HFFc6 (cell line): Measurements from ENCODE around the gene TAF5L. TPM values are rescaled to one million over a fixed set of nuclear protein-coding genes. Genes with fewer than 3 reads are reported as not detected.

Experiments
- DNase-seq: peaks from one replicate; pipeline ENCODE4 v3.0.0-alpha.2; 2018
- H3K27ac Mint-ChIP-seq: 2 replicates; pipeline ENCODE4 v1.8.0; 2020; ENCODE audit warnings: mild to moderate bottlenecking, mixed read lengths
- H3K27me3 Mint-ChIP-seq: 2 replicates; pipeline ENCODE4 v1.8.0; 2021; ENCODE audit warnings: mild to moderate bottlenecking, moderate library complexity, mixed read lengths; ENCODE audit not compliant: insufficient read depth
- H3K36me3 Mint-ChIP-seq: 2 replicates; pipeline ENCODE4 v1.8.0; 2021; ENCODE audit warnings: low read depth, mixed read lengths
- H3K4me1 Mint-ChIP-seq: 2 replicates; pipeline ENCODE4 v1.8.0; 2020; ENCODE audit warnings: low read depth, mixed read lengths
- H3K4me3 Mint-ChIP-seq: 2 replicates; pipeline ENCODE4 v1.8.0; 2020; ENCODE audit warnings: mild to moderate bottlenecking, moderate library complexity, mixed read lengths
- H3K9me3 Mint-ChIP-seq: 2 replicates; pipeline ENCODE4 v1.8.0; 2020; ENCODE audit warnings: mild to moderate bottlenecking, mixed read lengths
- CTCF ChIP-seq: fragments of 200-600 bp; sonication (generic); IDR thresholded peaks from 2 replicates; pipeline ENCODE4 v1.5.0; 2021; ENCODE audit warnings: antibody characterized with exemption, mild to moderate bottlenecking
- total RNA-seq, 6 experiments: library from RNA; stranded (reverse); fragmentation: NEBNext Ultra II Directional; extraction: Animal tissue kit (Norgen Biotek cat#: 25700); gene quantifications; 2 replicates in 1 of 6; 3 replicates in 5 of 6; pipeline ENCODE4 v1.2.3, GENCODE V29; 2021

TAF5L gene
- total RNA-seq, 6 experiments from 2014 or later, result 17.6 to 20.7 (median 20.3) TPM

- DNase-seq, result no peak
- Mint-ChIP-seq H3K9me3 (no peaks in the 10 kb centered on the region), H3K36me3 (no peaks in the 10 kb centered on the region), H3K4me1 (no peaks in the 10 kb centered on the region), H3K27ac (no peak overlapping the region), H3K27me3 (no peaks in the 10 kb centered on the region; the same call in 1 of the 2 replicates), H3K4me3 (no peak overlapping the region)
- no peak for TF ChIP-seq CTCF
Observed at GRCh38 chr1:229669333-229669732, 43.4 kb upstream of the TAF5L start.

GRCh38 chr1:229666585-229666984, 40.7 kb upstream of the TAF5L start:
- H3K27ac Mint-ChIP-seq, result no peak overlapping the region
- no peak for DNase-seq
- H3K9me3 Mint-ChIP-seq, result no peaks in the 10 kb centered on the region
- 0 out of 2 replicates have a peak, but pooled peaks cover 1% of the 10 kb centered on the region for H3K36me3 Mint-ChIP-seq
- no peak overlapping the region for H3K4me3 Mint-ChIP-seq
- no peaks in the 10 kb centered on the region; the same call in 1 of the 2 replicates for H3K27me3 Mint-ChIP-seq
- no peaks in the 10 kb centered on the region for H3K4me1 Mint-ChIP-seq
- TF ChIP-seq CTCF, result no peak

GRCh38 chr1:229665912-229666558, 40.1 kb upstream of the TAF5L start:
- TF ChIP-seq CTCF, result no peak
- Mint-ChIP-seq H3K27ac (no peak overlapping the region), H3K36me3 (peaks cover 7% of the 10 kb centered on the region; the same call in 1 of the 2 replicates), H3K9me3 (no peaks in the 10 kb centered on the region), H3K4me3 (no peak overlapping the region), H3K27me3 (no peaks in the 10 kb centered on the region; the same call in 1 of the 2 replicates), H3K4me1 (no peaks in the 10 kb centered on the region)
- DNase-seq, result no peak

- no peaks in the 10 kb centered on the region; the same call in 1 of the 2 replicates for H3K27me3 Mint-ChIP-seq
- H3K27ac Mint-ChIP-seq, result no peak overlapping the region
- H3K9me3 Mint-ChIP-seq, result no peaks in the 10 kb centered on the region
- peaks cover 7% of the 10 kb centered on the region; the same call in 1 of the 2 replicates for H3K36me3 Mint-ChIP-seq
- no peaks in the 10 kb centered on the region for H3K4me1 Mint-ChIP-seq
- H3K4me3 Mint-ChIP-seq, result no peak overlapping the region
- no peak for TF ChIP-seq CTCF
- DNase-seq, result no peak
Observed at GRCh38 chr1:229664133-229664689, 38.3 kb upstream of the TAF5L start.

- Mint-ChIP-seq H3K9me3 (no peaks in the 10 kb centered on the region), H3K36me3 (peaks cover 7% of the 10 kb centered on the region; the same call in 1 of the 2 replicates), H3K27ac (no peak overlapping the region), H3K27me3 (no peaks in the 10 kb centered on the region; the same call in 1 of the 2 replicates), H3K4me1 (no peaks in the 10 kb centered on the region), H3K4me3 (no peak overlapping the region)
- DNase-seq, result no peak
- no peak for TF ChIP-seq CTCF
Observed at GRCh38 chr1:229661897-229662296, 36.0 kb upstream of the TAF5L start.
